Neural cell (in vitro differentiated cells): Measurements from ENCODE around the gene APOC3. TPM values are rescaled to one million over a fixed set of nuclear protein-coding genes. Genes with fewer than 3 reads are reported as not detected.
A peak's percentile ranks its signal among the peaks of the same experiment; 100 is the strongest.

Experiments
- H2AFZ ChIP-seq: fragments of 200-600, 300-800 bp; sonication (generic), shearing (Covaris generic); 2 replicates; pipeline ENCODE4 v1.6.0; 2014; ENCODE audit warnings: low read depth, mild to moderate bottlenecking, antibody characterized with exemption, low read length, moderate library complexity
- H3F3A ChIP-seq: fragments of 200-600 bp; shearing (Covaris generic); 2 replicates; pipeline ENCODE4 v1.6.1; 2016; ENCODE audit warnings: mild to moderate bottlenecking, moderate library complexity, mixed read lengths, antibody characterized with exemption, low read length; ENCODE audit not compliant: insufficient read depth, poor library complexity, severe bottlenecking
- H3K27ac ChIP-seq: fragments of 200-600, 300-800 bp; sonication (generic), shearing (Covaris generic); 2 replicates; pipeline ENCODE4 v1.5.1; 2014; ENCODE audit warnings: mild to moderate bottlenecking, low read length, moderate library complexity
- H3K27me3 ChIP-seq: fragments of 300-800, 200-600 bp; sonication (generic), shearing (Covaris generic); 2 replicates; pipeline ENCODE4 v1.6.0; 2014; ENCODE audit warnings: mild to moderate bottlenecking, low read depth, low read length, moderate library complexity; ENCODE audit not compliant: insufficient read depth
- H3K36me3 ChIP-seq: fragments of 300-800, 200-600 bp; sonication (generic), shearing (Covaris generic); 2 replicates; pipeline ENCODE4 v1.5.1; 2014; ENCODE audit warnings: mild to moderate bottlenecking, antibody characterized with exemption, low read length, moderate library complexity; ENCODE audit not compliant: insufficient read depth
- H3K4me2 ChIP-seq: fragments of 300-800, 200-600 bp; sonication (generic), shearing (Covaris generic); 2 replicates; pipeline ENCODE4 v1.6.0; 2014; ENCODE audit warnings: mild to moderate bottlenecking, low read length
- H3K4me3 ChIP-seq: fragments of 300-800, 200-600 bp; sonication (generic), shearing (Covaris generic); 2 replicates; pipeline ENCODE4 v1.5.1; 2014; ENCODE audit warnings: mild to moderate bottlenecking, low read length, moderate library complexity
- H3K79me2 ChIP-seq: fragments of 200-600 bp; shearing (Covaris generic); replicated peaks from 2 replicates; pipeline ENCODE4 v1.6.0; 2014; ENCODE audit warnings: mild to moderate bottlenecking, low read length, moderate library complexity; ENCODE audit not compliant: insufficient read depth
- H3K9ac ChIP-seq: fragments of 300-800, 200-600 bp; sonication (generic), shearing (Covaris generic); 2 replicates; pipeline ENCODE4 v1.6.1; 2016; ENCODE audit warnings: mild to moderate bottlenecking, low read length, mixed read lengths
- H3K9me2 ChIP-seq: fragments of 200-600 bp; shearing (Covaris generic); 2 replicates; pipeline ENCODE4 v1.6.1; 2016; ENCODE audit warnings: mild to moderate bottlenecking, low read length, mixed read lengths; ENCODE audit not compliant: insufficient read depth
- H3K9me3 ChIP-seq: fragments of 200-600, 300-800 bp; sonication (generic), shearing (Covaris generic); 2 replicates; pipeline ENCODE4 v1.6.1; 2016; ENCODE audit warnings: mild to moderate bottlenecking, mixed run types, low read length, moderate library complexity, mixed read lengths
- H4K20me1 ChIP-seq: fragments of 200-600 bp; shearing (Covaris generic); 2 replicates; pipeline ENCODE4 v1.6.1; 2016; ENCODE audit warnings: mild to moderate bottlenecking, mixed run types; ENCODE audit not compliant: insufficient read depth
- EP300 ChIP-seq: fragments of 450-650 bp; conservative IDR thresholded peaks from 2 replicates; pipeline ENCODE4 v1.6.1; 2014; ENCODE audit warnings: antibody characterized with exemption, mild to moderate bottlenecking, moderate library complexity; ENCODE audit not compliant: poor library complexity, severe bottlenecking
- EZH2 ChIP-seq: fragments of 200-600, 300-800 bp; shearing (Covaris generic), sonication (generic); IDR thresholded peaks from 2 replicates; pipeline ENCODE4 v1.6.1; 2014; ENCODE audit warnings: antibody characterized with exemption, low read length, borderline replicate concordance, mild to moderate bottlenecking; ENCODE audit not compliant: insufficient read depth, poor library complexity, severe bottlenecking
- MXI1 ChIP-seq: fragments of 450-650 bp; conservative IDR thresholded peaks from 2 replicates; pipeline ENCODE4 v1.6.1; 2014; ENCODE audit warnings: antibody characterized with exemption, mild to moderate bottlenecking; ENCODE audit not compliant: poor library complexity, severe bottlenecking
- POLR2AphosphoS5 ChIP-seq: IDR thresholded peaks from 2 replicates; pipeline ENCODE4 v1.6.1; 2012
- RAD21 ChIP-seq: fragments of 450-650 bp; conservative IDR thresholded peaks from 2 replicates; pipeline ENCODE4 v1.6.1; 2014; ENCODE audit warnings: antibody characterized with exemption, mild to moderate bottlenecking, moderate library complexity
- REST ChIP-seq: IDR thresholded peaks from 2 replicates; pipeline ENCODE4 v1.6.1; 2012; ENCODE audit warnings: borderline replicate concordance
- SMC3 ChIP-seq: fragments of 450-650 bp; conservative IDR thresholded peaks from 2 replicates; pipeline ENCODE4 v1.6.1; 2014; ENCODE audit warnings: antibody characterized with exemption, mild to moderate bottlenecking, moderate library complexity; ENCODE audit not compliant: poor library complexity
- TAF1 ChIP-seq: IDR thresholded peaks from 2 replicates; pipeline ENCODE4 v1.6.1; 2012; ENCODE audit warnings: low read depth
- polyA plus RNA-seq: library from polyadenylated mRNA; depleted of rRNA; stranded (reverse); fragments of >200 nt; gene quantifications from 2 replicates; pipeline ENCODE4 v1.2.3, GENCODE V29; 2014
- TF ChIP-seq, protein P1 (sequence below): fragments of 450-650 bp; IDR thresholded peaks from 2 replicates; pipeline ENCODE4 v1.5.1; 2014; ENCODE audit warnings: antibody characterized with exemption, mild to moderate bottlenecking, moderate library complexity; ENCODE audit not compliant: poor library complexity, severe bottlenecking

The APOC3 gene
- polyA plus RNA-seq, 1 donor from 2014 or later = not detected

DNA sequence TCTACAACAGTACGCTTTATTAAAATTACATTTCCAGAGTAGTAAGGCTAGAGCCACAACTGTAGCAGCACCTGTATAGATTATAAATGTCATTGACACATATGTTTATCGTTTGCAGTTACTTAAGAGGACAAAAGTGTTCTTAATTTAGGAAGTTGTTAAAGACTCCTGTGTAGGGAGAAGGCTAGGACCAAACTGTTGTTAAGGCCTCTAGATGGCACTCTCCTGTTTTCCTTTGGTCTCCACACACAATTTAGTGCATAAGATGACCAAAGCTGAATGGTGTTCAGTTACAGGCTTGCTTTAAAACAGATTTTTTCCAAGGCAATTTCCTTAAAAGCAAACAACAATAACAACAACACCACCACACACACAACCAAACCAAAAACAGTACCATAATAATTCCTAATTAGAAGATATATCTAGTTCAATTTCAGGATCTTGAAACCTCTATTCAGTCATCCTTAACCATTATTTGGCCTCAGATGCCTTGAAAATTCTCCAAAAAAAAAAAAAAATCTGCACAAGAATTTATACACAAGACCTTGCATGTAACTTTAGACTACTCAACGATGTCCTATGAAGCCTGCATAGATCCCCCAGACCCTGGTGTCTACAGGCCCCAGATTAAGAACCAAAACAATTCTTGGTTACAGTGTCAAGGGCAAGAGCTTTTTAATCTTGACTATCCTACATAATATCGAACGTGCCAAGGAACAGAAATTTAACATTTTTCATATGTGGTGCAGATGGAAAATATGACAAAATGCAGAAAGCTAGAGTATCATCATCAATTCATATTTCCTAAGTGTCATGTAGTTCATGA is 50.3 kb downstream of the APOC3 start:
- no peak overlapping the region for H2AFZ ChIP-seq
- H3K9me2 ChIP-seq = no peaks in the 10 kb centered on the region
- no peak overlapping the region for H3K4me3 ChIP-seq
- H3K36me3 ChIP-seq = no peaks in the 10 kb centered on the region
- no peak overlapping the region for H3K4me2 ChIP-seq
- no peaks in the 10 kb centered on the region for H4K20me1 ChIP-seq
- H3K79me2 ChIP-seq = no peaks in the 10 kb centered on the region
- H3K27ac ChIP-seq = no peak overlapping the region
- H3F3A ChIP-seq = no peaks in the 10 kb centered on the region
- H3K27me3 ChIP-seq = no peaks in the 10 kb centered on the region
- H3K9me3 ChIP-seq = no peaks in the 10 kb centered on the region
- TF ChIP-seq SMC3 (peak; percentile 93), EP300 (no peak), RAD21 (peak; percentile 83)
- TF ChIP-seq, protein P1, sequence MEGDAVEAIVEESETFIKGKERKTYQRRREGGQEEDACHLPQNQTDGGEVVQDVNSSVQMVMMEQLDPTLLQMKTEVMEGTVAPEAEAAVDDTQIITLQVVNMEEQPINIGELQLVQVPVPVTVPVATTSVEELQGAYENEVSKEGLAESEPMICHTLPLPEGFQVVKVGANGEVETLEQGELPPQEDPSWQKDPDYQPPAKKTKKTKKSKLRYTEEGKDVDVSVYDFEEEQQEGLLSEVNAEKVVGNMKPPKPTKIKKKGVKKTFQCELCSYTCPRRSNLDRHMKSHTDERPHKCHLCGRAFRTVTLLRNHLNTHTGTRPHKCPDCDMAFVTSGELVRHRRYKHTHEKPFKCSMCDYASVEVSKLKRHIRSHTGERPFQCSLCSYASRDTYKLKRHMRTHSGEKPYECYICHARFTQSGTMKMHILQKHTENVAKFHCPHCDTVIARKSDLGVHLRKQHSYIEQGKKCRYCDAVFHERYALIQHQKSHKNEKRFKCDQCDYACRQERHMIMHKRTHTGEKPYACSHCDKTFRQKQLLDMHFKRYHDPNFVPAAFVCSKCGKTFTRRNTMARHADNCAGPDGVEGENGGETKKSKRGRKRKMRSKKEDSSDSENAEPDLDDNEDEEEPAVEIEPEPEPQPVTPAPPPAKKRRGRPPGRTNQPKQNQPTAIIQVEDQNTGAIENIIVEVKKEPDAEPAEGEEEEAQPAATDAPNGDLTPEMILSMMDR = peak; percentile 82
- H3K9ac ChIP-seq = no peak overlapping the region

GRCh38 chr11:116881143-116881542 is 51.4 kb downstream of the APOC3 start:
- no peak for TF ChIP-seq EZH2
- TF ChIP-seq SMC3 = no peak
- TF ChIP-seq MXI1 = no peak
- no peak for TF ChIP-seq REST
- TF ChIP-seq EP300 = no peak
- TF ChIP-seq POLR2AphosphoS5 = no peak
- TF ChIP-seq TAF1 = no peak
- TF ChIP-seq RAD21 = no peak
- TF ChIP-seq, protein P1 = no peak
- H3F3A ChIP-seq = no peaks in the 10 kb centered on the region
- H3K4me2 ChIP-seq = no peak overlapping the region
- no peaks in the 10 kb centered on the region for H3K9me3 ChIP-seq
- no peak overlapping the region for H3K27ac ChIP-seq
- no peaks in the 10 kb centered on the region for H3K79me2 ChIP-seq
- no peak overlapping the region for H2AFZ ChIP-seq
- no peaks in the 10 kb centered on the region for H3K36me3 ChIP-seq
- no peak overlapping the region for H3K4me3 ChIP-seq
- H3K9ac ChIP-seq = no peak overlapping the region
- H4K20me1 ChIP-seq = no peaks in the 10 kb centered on the region
- no peaks in the 10 kb centered on the region for H3K27me3 ChIP-seq
- no peaks in the 10 kb centered on the region for H3K9me2 ChIP-seq
